Lung (tissue), 12 donors: Measurements from ENCODE around the gene RBM18. TPM values are rescaled to one million over a fixed set of nuclear protein-coding genes. Genes with fewer than 3 reads are reported as not detected.

Experiments
- ATAC-seq: fragments of 200-7000 bp; cut with Tn5 transposase; one replicate; pipeline ENCODE4 v1.9.1; 2020; ENCODE audit warnings: moderate number of reproducible peaks; ENCODE audit not compliant: insufficient read depth, low FRiP score
- DNase-seq, 3 donors: peaks; one replicate each; pipeline ENCODE4 v3.0.0-alpha.2; 2013 to 2017
- H3K27ac ChIP-seq, 2 donors: one replicate each; pipeline ENCODE4 v1.5.1; 2013; ENCODE audit warnings: mild to moderate bottlenecking in 2 of 2, moderate library complexity in 2 of 2, control low read depth in 1 of 2, inconsistent platforms in 1 of 2, low read depth in 1 of 2, low read length in 1 of 2
- H3K27me3 ChIP-seq, 3 donors: one replicate each; pipeline ENCODE4 v1.5.1; 2013; ENCODE audit warnings: low read length in 2 of 3; ENCODE audit not compliant: control insufficient read depth in 3 of 3, insufficient read depth in 3 of 3
- H3K36me3 ChIP-seq, 4 donors: one replicate each; pipeline ENCODE4 v1.5.1; 2013; ENCODE audit warnings: low read length in 4 of 4, mild to moderate bottlenecking in 1 of 4, moderate library complexity in 1 of 4; ENCODE audit not compliant: control insufficient read depth in 4 of 4, insufficient read depth in 4 of 4
- H3K4me1 ChIP-seq, 5 donors: one replicate each; pipeline ENCODE4 v1.5.1; 2013; ENCODE audit warnings: low read length in 5 of 5, mild to moderate bottlenecking in 2 of 5, moderate library complexity in 1 of 5; ENCODE audit not compliant: control insufficient read depth in 5 of 5, insufficient read depth in 5 of 5
- H3K4me3 ChIP-seq: one replicate; pipeline ENCODE4 v1.5.1; 2013; ENCODE audit warnings: mild to moderate bottlenecking, control low read depth, moderate library complexity
- H3K9ac ChIP-seq, 2 donors: one replicate each; pipeline ENCODE4 v1.5.1; 2013; ENCODE audit warnings: low read length in 2 of 2, control low read depth in 1 of 2; ENCODE audit not compliant: insufficient read depth in 1 of 2
- H3K9me3 ChIP-seq, 4 donors: one replicate each; pipeline ENCODE4 v1.5.1; 2013; ENCODE audit warnings: low read length in 3 of 4, mild to moderate bottlenecking in 1 of 4, moderate library complexity in 1 of 4; ENCODE audit not compliant: control insufficient read depth in 4 of 4, insufficient read depth in 3 of 4
- CTCF ChIP-seq: IDR thresholded peaks from 2 replicates; pipeline ENCODE4 v1.5.1; 2012; ENCODE audit warnings: mild to moderate bottlenecking; ENCODE audit errors: control extremely low read depth, extremely low read depth
- WGBS, 2 donors: extraction: QIAGEN DNeasy Blood & Tissue Kit; methylation state at CpG; one replicate each; pipeline ENCODE4 v1.1.7; 2013; 5-methylcytosine and 5-hydroxymethylcytosine counted together
- polyA plus RNA-seq, 2 donors: library from polyadenylated mRNA; stranded (reverse); fragments of 200-250 nt; gene quantifications; one replicate each; pipeline ENCODE4 v1.2.1, GENCODE V29; 2013
- total RNA-seq, 2 donors: library from RNA; depleted of rRNA in 1 of 2; stranded (reverse); fragments of >200 nt in 1 of 2; gene quantifications; one replicate each; pipeline ENCODE4 v1.2.1, GENCODE V29; 2014 to 2021
- donor health status: control.
- donor health status: control.
- donor health status: Bipolar disorder and iron deficiency.
- donor health status: healthy.
- donor health status: DM: yes; HTN: yes; CAD: no.

Gene RBM18
- total and polyA plus RNA-seq, 4 donors, result 5.5 to 20.5 (median 12.4) TPM

- H3K27ac ChIP-seq, result no peak overlapping the region
- no peak overlapping the region for H3K9ac ChIP-seq
- H3K36me3 ChIP-seq, result peaks cover 17 to 55% (median 24%) of the 10 kb centered on the region in 4 donors
- TF ChIP-seq CTCF, result no peak
- 63 to 66% methylated on average over 1 of the region's 1 CpG for WGBS, 2 donors
- no peaks in the 10 kb centered on the region for H3K9me3 ChIP-seq
- no peaks in the 10 kb centered on the region for H3K27me3 ChIP-seq
- H3K4me1 ChIP-seq, result peaks cover 0 to 8% (median 0%) of the 10 kb centered on the region in 5 donors
- H3K4me3 ChIP-seq, result no peak overlapping the region
- no peak for ATAC-seq
- no peak for DNase-seq
Measured at GRCh38 chr9:122287214-122287720, 22.6 kb upstream of the RBM18 start.

- no peak for TF ChIP-seq CTCF
- Histone ChIP-seq H3K4me1 (peaks cover 0 to 9% (median 0%) of the 10 kb centered on the region in 5 donors), H3K9me3 (no peaks in the 10 kb centered on the region), H3K4me3 (no peak overlapping the region), H3K27me3 (no peaks in the 10 kb centered on the region), H3K27ac (no peak overlapping the region), H3K36me3 (peaks cover 13 to 50% (median 23%) of the 10 kb centered on the region in 4 donors), H3K9ac (no peak overlapping the region)
- ATAC-seq (no peak), DNase-seq (no peak)
- WGBS, 2 donors, result 74 to 86% methylated on average over 1 of the region's 1 CpG
Measured at GRCh38 chr9:122286764-122287163, 22.1 kb upstream of the RBM18 start.

GRCh38 chr9:122281368-122281767 lies 16.7 kb upstream of the RBM18 start:
- no peak overlapping the region for H3K4me3 ChIP-seq
- H3K9ac ChIP-seq, result no peak overlapping the region
- H3K4me1 ChIP-seq, result peaks cover 0 to 13% (median 0%) of the 10 kb centered on the region in 5 donors
- no peak for ATAC-seq
- no peak for DNase-seq
- no peak for TF ChIP-seq CTCF
- H3K9me3 ChIP-seq, result peaks cover 0 to 5% (median 1%) of the 10 kb centered on the region in 4 donors
- H3K27me3 ChIP-seq, result no peaks in the 10 kb centered on the region
- H3K27ac ChIP-seq, result no peak overlapping the region
- 74 to 82% methylated on average over 5 of the region's 5 CpGs for WGBS, 2 donors
- peaks cover 13 to 27% (median 18%) of the 10 kb centered on the region in 4 donors for H3K36me3 ChIP-seq
